Measurements from ENCODE around the gene SLC12A7. TPM values are rescaled to one million over a fixed set of nuclear protein-coding genes. Genes with fewer than 3 reads are reported as not detected.

Gene SLC12A7
- total RNA-seq, 4 donors from 2014 or later, result 26.1 to 41.6 (median 29.1) TPM

GRCh38 chr5:1031306-1031959, 80.4 kb downstream of the SLC12A7 start:
- no peak overlapping the region for H3K4me3 ChIP-seq (replicated peaks in 1 of 3)
- no peak for TF ChIP-seq POLR2A (IDR thresholded peaks at IDR 0.05)
- TF ChIP-seq, protein P1, sequence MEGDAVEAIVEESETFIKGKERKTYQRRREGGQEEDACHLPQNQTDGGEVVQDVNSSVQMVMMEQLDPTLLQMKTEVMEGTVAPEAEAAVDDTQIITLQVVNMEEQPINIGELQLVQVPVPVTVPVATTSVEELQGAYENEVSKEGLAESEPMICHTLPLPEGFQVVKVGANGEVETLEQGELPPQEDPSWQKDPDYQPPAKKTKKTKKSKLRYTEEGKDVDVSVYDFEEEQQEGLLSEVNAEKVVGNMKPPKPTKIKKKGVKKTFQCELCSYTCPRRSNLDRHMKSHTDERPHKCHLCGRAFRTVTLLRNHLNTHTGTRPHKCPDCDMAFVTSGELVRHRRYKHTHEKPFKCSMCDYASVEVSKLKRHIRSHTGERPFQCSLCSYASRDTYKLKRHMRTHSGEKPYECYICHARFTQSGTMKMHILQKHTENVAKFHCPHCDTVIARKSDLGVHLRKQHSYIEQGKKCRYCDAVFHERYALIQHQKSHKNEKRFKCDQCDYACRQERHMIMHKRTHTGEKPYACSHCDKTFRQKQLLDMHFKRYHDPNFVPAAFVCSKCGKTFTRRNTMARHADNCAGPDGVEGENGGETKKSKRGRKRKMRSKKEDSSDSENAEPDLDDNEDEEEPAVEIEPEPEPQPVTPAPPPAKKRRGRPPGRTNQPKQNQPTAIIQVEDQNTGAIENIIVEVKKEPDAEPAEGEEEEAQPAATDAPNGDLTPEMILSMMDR (IDR thresholded peaks at IDR 0.05), result no peak
- H3K27me3 ChIP-seq, result no peaks in the 10 kb centered on the region
- H3K4me1 ChIP-seq, result no peaks in the 10 kb centered on the region
- no peaks in the 10 kb centered on the region for H3K9me3 ChIP-seq
- H3K36me3 ChIP-seq, result no peaks in the 10 kb centered on the region
- intact Hi-C loops (cut with DNase I), result no loop called here
- H3K27ac ChIP-seq, result no peak overlapping the region
- no peak for DNase-seq
- 61 to 72% methylated on average over 8 to 14 of the region's 19 CpGs for WGBS, 2 donors

- DNase-seq, result no peak
- Histone ChIP-seq H3K27ac (no peak overlapping the region), H3K36me3 (no peaks in the 10 kb centered on the region), H3K4me1 (no peaks in the 10 kb centered on the region), H3K27me3 (no peaks in the 10 kb centered on the region), H3K9me3 (no peaks in the 10 kb centered on the region), H3K4me3 (replicated peaks in 1 of 3) (no peak overlapping the region)
- no peak for TF ChIP-seq POLR2A (IDR thresholded peaks at IDR 0.05)
- TF ChIP-seq, protein P1 (IDR thresholded peaks at IDR 0.05), result no peak
- intact Hi-C loops (cut with DNase I), result no loop called here
- WGBS, 2 donors, result 87% methylated on average over 5 of the region's 10 CpGs; no CpG with 5 or more reads in 1 of the 2 donors
Observed at GRCh38 chr5:1030801-1031271, 81.0 kb downstream of the SLC12A7 start.

- no peaks in the 10 kb centered on the region for H3K4me1 ChIP-seq
- H3K36me3 ChIP-seq, result no peaks in the 10 kb centered on the region
- TF ChIP-seq, protein P1 (IDR thresholded peaks at IDR 0.05), result no peak
- TF ChIP-seq POLR2A (IDR thresholded peaks at IDR 0.05), result no peak
- no peaks in the 10 kb centered on the region for H3K9me3 ChIP-seq
- H3K27me3 ChIP-seq, result no peaks in the 10 kb centered on the region
- intact Hi-C loops (cut with DNase I), result no loop called here
- no peak overlapping the region for H3K4me3 ChIP-seq (replicated peaks in 1 of 3)
- DNase-seq, result no peak
- no peak overlapping the region for H3K27ac ChIP-seq
- 80 to 84% methylated on average over 4 to 6 of the region's 10 CpGs for WGBS, 2 donors
Observed at GRCh38 chr5:1029945-1030625, 81.8 kb downstream of the SLC12A7 start.

DNA sequence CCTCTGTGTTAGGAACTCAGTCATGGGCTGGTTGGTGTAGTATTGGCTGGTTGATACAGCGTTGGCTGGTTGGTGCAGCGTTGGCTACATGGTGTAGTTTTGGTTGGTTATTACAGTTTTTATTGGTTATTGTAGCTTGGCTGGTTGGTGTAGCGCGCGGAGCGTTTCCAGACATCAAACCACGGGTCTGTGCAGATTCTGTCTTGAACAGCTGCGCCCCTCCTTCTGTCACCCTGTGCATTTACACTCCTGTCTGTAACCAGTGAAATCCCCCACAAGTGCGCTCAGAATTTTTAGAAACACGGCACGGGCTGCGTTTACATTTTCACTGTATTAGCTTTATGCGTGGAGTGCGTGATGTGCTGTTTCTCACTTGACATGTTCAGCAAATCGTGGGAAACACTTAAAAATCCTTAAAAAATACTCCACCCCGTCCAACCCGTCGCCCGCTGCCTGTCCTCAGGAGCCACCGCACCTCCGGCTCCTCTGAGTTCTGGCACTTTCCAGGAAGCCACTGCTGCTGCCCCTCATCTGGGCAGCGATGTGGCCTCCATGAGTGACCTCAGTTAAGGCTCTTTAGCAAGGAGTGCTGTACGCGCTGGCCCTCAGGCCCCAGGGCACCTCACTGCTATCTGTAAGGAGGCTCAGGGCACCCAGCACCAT, 82.5 kb downstream of the SLC12A7 start:
- WGBS, 2 donors, result 79 to 81% methylated on average over 24 of the region's 24 CpGs
- Histone ChIP-seq H3K9me3 (no peaks in the 10 kb centered on the region), H3K4me3 (replicated peaks in 1 of 3) (no peak overlapping the region), H3K27ac (no peak overlapping the region), H3K4me1 (no peaks in the 10 kb centered on the region), H3K27me3 (no peaks in the 10 kb centered on the region), H3K36me3 (no peaks in the 10 kb centered on the region)
- no peak for DNase-seq
- no peak for TF ChIP-seq POLR2A (IDR thresholded peaks at IDR 0.05)
- TF ChIP-seq, protein P1 (IDR thresholded peaks at IDR 0.05), result no peak
- intact Hi-C loops (cut with DNase I), result no loop called here

All from thyroid gland (tissue), 4 donors.